BLaER1 treated with 17β-estradiol and CSF1 and Interleukin-3, amounts not matched to agents 10 nM and 100 nM (cell line): ENCODE data around the gene RNASEH1.
"Not testable (repeated sequence)": the region's sequence is repeated elsewhere in the genome, so short reads cannot be mapped to it uniquely, and the experiment has no call there.

ENCODE experiments used
- H3K27ac ChIP-seq, 11 experiments: shearing (Covaris generic); formaldehyde crosslinking; 2 replicates each; pipeline ENCODE4 v1.8.1; 2022
- H3K27me3 ChIP-seq, 11 experiments: shearing (Covaris generic); formaldehyde crosslinking; 2 replicates each; pipeline ENCODE4 v1.8.1; 2022
- H3K36me3 ChIP-seq, 11 experiments: shearing (Covaris generic); formaldehyde crosslinking; 2 replicates each; pipeline ENCODE4 v1.8.1; 2022
- H3K4me1 ChIP-seq, 10 experiments: shearing (Covaris generic); formaldehyde crosslinking; 2 replicates each; pipeline ENCODE4 v1.8.1; 2022
- H3K4me2 ChIP-seq, 11 experiments: shearing (Covaris generic); formaldehyde crosslinking; 2 replicates each; pipeline ENCODE4 v1.8.1; 2022
- H3K4me3 ChIP-seq, 10 experiments: shearing (Covaris generic); formaldehyde crosslinking; 2 replicates each; pipeline ENCODE4 v1.8.1; 2022
- H3K9ac ChIP-seq, 11 experiments: shearing (Covaris generic); formaldehyde crosslinking; 2 replicates each; pipeline ENCODE4 v1.8.1; 2022
- H3K9me3 ChIP-seq, 11 experiments: shearing (Covaris generic); formaldehyde crosslinking; replicated peaks in 1 of 11; 2 replicates each; pipeline ENCODE4 v1.8.1; 2022
- H4K20me1 ChIP-seq, 11 experiments: shearing (Covaris generic); formaldehyde crosslinking; 2 replicates each; pipeline ENCODE4 v1.8.1; 2022
- Cebpa-rat ChIP-seq, 11 experiments: shearing (Covaris generic); IDR thresholded peaks; 2 replicates each; pipeline ENCODE4 v1.8.1; 2022

Gene RNASEH1

DNA sequence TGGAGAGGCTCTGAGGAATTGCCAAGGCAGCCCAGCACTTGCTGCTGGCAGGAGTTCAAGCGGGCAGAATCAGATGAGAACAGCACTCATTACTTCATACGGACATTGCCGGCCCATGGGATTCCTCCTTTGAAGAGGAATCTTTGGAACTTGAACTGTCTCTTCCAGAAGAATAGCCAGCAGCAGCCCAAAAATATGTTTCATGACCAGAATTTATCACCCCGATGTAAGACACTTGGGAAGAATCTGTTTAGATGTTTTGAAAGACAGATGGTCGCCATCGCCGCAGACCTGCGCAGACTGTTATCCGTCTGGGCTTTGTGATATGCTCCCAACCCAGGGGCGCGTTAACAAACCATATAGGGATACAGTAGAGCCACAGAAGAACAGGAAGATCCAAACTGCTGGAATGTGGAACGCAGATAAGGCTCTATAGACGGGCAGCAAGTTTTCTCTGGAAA lies 35.1 kb downstream of the RNASEH1 start:
- no peak for TF ChIP-seq Cebpa-rat (IDR thresholded peaks at IDR 0.05)
- Histone ChIP-seq H3K4me3 (no peak overlapping the region), H3K27ac (peak overlapping the region in 1 of 11 experiments; percentile 35; a peak in 3 of 22 replicates), H3K36me3 (no peaks in the 10 kb centered on the region), H3K9me3 (no peaks in the 10 kb centered on the region), H3K4me1 (peaks cover 12 to 53% (median 23%) of the 10 kb centered on the region in 10 experiments), H3K27me3 (no peaks in the 10 kb centered on the region), H3K4me2 (peak overlapping the region in 4 of 11 experiments; percentile 57 to 85 (median 68); a peak in 7 of 22 replicates), H4K20me1 (no peaks in the 10 kb centered on the region), H3K9ac (no peak overlapping the region)

DNA sequence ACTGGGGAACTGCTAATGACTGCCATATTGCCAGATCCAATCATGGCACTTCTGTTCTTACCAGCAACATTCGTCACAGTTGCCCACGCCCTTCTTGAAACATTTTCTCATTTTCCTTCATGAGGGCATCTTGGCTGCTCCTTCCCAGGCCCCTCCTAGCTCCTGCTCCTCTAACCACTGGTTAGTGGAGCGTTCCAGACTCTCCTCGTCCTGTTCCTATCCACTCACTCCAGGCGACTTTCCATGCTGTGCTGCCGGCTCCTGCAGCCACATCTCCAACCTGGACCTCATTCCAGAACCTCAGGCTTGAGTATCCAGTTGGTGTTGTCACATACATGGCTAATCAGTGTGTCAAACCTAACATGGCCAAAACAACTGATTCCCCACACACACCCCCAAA lies 37.5 kb downstream of the RNASEH1 start:
- peaks cover 7 to 16% (median 13%) of the 10 kb centered on the region in 11 experiments; a peak in 21 of 22 replicates for H3K9me3 ChIP-seq
- H3K9ac ChIP-seq, result no peak overlapping the region
- peak overlapping the region in 6 of 10 experiments; percentile 69 to 89 (median 78); a peak in 10 of 20 replicates for H3K4me3 ChIP-seq
- H3K4me2 ChIP-seq, result peak overlapping the region; percentile 74 to 97 (median 93)
- peaks cover 0 to 20% (median 18%) of the 10 kb centered on the region in 11 experiments; a peak in 20 of 22 replicates for H3K36me3 ChIP-seq
- no peak for TF ChIP-seq Cebpa-rat (IDR thresholded peaks at IDR 0.05)
- no peaks in the 10 kb centered on the region for H4K20me1 ChIP-seq
- peaks cover 20 to 61% (median 30%) of the 10 kb centered on the region in 10 experiments for H3K4me1 ChIP-seq
- H3K27me3 ChIP-seq, result no peaks in the 10 kb centered on the region
- H3K27ac ChIP-seq, result no peak overlapping the region

DNA sequence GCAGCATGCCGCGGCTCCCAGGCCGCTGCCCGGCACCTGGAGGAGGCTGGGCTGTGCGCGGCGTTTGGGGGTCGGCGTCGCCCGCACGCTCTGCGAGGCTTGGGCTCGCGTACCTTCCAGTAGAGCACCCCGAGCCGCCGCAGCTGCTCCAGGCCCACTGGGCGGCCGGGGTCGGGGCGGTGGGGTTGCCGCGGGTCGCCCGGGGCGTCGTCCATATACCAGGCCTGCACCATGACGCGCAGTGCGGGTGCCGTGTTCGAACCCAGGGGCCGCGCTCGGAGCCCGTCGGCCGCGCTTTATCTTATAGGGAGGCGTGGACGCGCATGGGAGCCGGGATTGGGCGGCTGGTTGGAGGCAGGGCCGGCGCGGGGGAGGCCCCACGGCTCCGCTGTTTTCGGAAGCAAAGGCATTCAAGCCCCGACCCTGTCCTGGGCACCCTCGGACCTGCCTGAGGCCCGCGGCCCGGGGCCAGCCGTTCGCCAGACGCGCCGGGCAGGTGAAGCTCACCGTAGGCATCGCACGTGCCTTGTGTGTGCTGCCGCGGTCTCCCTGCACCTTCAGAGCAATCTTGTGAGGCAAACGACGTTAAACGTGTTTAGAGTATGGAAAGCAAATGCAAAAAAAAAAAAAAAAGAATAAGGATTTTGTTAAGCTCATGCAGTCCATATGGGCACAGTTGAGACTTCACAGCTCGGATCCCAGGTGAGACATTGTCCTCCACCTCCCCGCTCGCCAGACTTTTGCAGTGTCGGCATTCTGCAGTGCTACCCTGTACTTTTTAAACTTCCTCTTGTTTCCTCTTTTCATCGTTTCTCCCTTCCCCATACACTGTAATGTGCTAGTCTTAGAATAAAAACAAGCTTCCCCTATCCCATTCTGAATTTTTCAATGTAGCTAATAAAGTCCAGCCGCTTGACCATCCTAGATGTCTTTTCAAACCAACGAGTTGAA lies 38.6 kb downstream of the RNASEH1 start, which contains the start of gene ADI1:
TSS of gene ADI1 (minus strand) at position 277 of the 951 bp plus-strand sequence. CDS start at position 233, 44 bp downstream.
- Histone ChIP-seq H3K4me3 (peak within 1 kb of the TSS; percentile 76 to 91 (median 80)), H3K9ac (peak within 1 kb of the TSS; percentile 86 to 94 (median 91)), H3K36me3 (peaks cover 0 to 31% (median 25%) of the 10 kb centered on the region in 11 experiments; a peak in 20 of 22 replicates), H3K27ac (peak within 1 kb of the TSS; percentile 82 to 97 (median 91)), H3K4me2 (peak within 1 kb of the TSS; percentile 92 to 99 (median 95)), H3K9me3 (peaks cover 18 to 27% (median 24%) of the 10 kb centered on the region in 11 experiments; a peak in 21 of 22 replicates), H3K27me3 (no peaks in the 10 kb centered on the region), H4K20me1 (no peaks in the 10 kb centered on the region), H3K4me1 (peaks cover 20 to 53% (median 30%) of the 10 kb centered on the region in 10 experiments)
- TF ChIP-seq Cebpa-rat (IDR thresholded peaks at IDR 0.05), result no peak

DNA sequence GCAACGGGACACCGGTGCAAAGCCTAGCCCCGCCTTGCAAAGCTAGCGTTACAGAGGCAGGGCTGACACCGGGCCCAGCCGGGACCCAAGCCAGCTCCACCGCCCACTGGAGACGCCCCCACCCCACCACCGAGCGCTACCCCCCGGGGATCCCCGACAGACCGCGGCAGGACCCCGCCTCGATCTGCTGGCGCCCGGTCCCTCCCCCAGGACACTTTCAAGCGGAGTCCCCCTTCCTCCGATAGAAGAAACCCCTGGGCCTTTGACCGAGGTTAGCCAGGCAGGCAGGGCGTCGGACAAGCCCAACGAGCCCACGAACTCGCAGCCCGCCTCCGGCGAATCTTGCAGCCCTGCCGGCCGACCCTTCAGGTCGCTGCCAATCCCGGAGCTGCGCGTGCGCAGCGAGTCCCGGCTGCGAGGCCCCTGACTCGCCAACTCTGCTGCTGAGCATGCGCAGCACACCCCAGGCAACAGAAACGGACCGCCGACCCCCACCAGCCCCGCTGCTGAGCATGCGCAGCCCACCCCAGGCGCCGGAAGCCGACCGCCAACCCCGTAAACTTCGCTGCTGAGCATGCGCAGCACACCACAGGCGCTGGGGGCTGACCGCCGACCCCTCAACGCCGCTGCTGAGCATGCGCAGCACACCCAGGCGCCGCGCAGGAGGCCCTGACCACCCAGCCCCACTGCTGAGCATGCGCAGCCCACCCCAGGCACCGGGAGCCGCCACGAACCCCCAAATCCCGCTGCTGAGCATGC lies 39.5 kb downstream of the RNASEH1 start:
- peak overlapping the region; percentile 76 to 91 (median 80) for H3K4me3 ChIP-seq
- peak overlapping the region; percentile 86 to 94 (median 91) for H3K9ac ChIP-seq
- TF ChIP-seq Cebpa-rat (IDR thresholded peaks at IDR 0.05), result no peak
- peaks cover 26 to 35% (median 32%) of the 10 kb centered on the region in 11 experiments; a peak in 21 of 22 replicates for H3K9me3 ChIP-seq
- no peaks in the 10 kb centered on the region for H4K20me1 ChIP-seq
- H3K27ac ChIP-seq, result peak overlapping the region; percentile 82 to 97 (median 91)
- H3K4me1 ChIP-seq, result peaks cover 22 to 44% (median 31%) of the 10 kb centered on the region in 10 experiments
- H3K36me3 ChIP-seq, result peaks cover 6 to 40% (median 32%) of the 10 kb centered on the region in 11 experiments; a peak in 21 of 22 replicates
- no peaks in the 10 kb centered on the region for H3K27me3 ChIP-seq
- H3K4me2 ChIP-seq, result peak overlapping the region; percentile 92 to 99 (median 95)

DNA sequence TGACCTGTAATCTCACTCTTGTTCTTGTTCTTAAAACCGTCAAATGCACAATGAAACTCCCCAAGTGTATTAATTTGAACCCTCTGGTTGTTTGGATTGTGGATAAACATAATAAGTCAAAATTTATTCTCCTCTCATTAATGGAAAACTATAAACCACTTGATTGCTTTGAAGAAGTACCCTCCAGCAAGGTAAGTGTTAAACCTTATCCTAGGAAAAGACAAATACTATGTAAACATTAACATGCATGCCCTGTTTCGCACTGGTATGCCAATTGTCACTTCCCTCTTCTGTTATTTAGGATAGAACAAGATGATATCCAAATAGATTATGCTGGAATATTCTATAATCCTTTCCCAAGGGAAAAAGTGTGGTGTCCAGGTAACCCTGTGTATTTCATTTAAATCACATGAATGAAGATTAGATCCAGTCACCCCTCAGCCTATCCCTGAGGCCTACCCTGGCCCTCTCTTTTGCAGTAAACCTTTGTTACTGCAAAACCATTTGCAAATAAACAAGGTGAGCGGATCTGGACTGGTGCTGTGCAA lies 40.1 kb downstream of the RNASEH1 start:
- H3K4me3 ChIP-seq, result peak overlapping the region; percentile 76 to 91 (median 80)

DNA sequence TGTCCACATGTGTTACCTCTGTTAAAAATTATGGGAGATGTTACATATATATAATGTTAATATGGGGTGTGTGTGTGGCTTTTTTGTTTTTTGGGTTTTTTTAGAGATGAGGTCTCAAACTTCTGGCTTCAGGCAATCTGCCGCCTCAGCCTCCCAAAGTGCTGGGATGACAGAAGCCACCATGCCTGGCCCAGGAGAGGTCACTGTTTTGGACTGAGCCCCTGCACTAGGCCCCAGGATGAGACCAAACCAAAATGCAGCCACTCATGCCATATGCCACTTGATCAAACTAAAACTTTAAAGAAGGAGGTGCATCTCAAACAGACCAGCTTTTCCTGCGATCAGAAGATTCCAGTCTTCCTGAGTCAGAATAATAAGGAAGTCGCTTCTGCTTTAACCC lies 41.3 kb downstream of the RNASEH1 start:
- Histone ChIP-seq H3K27ac (no peak overlapping the region), H3K4me3 (no peak overlapping the region), H3K36me3 (peaks cover 24 to 58% (median 51%) of the 10 kb centered on the region in 11 experiments), H3K9me3 (peaks cover 38 to 54% (median 51%) of the 10 kb centered on the region in 11 experiments), H3K27me3 (no peaks in the 10 kb centered on the region), H3K4me1 (peaks cover 23 to 40% (median 32%) of the 10 kb centered on the region in 10 experiments), H4K20me1 (no peaks in the 10 kb centered on the region), H3K9ac (no peak overlapping the region), H3K4me2 (no peak overlapping the region)
- TF ChIP-seq Cebpa-rat (IDR thresholded peaks at IDR 0.05), result no peak

More for the DNA sequence above, 40.1 kb downstream of the RNASEH1 start:
- Histone ChIP-seq H4K20me1 (no peaks in the 10 kb centered on the region), H3K27ac (peak overlapping the region; percentile 72 to 97 (median 88)), H3K4me2 (peak overlapping the region; percentile 88 to 99 (median 94)), H3K27me3 (no peaks in the 10 kb centered on the region), H3K36me3 (peaks cover 13 to 46% (median 39%) of the 10 kb centered on the region in 11 experiments), H3K4me1 (peaks cover 25 to 39% (median 37%) of the 10 kb centered on the region in 10 experiments), H3K9me3 (peaks cover 29 to 42% (median 39%) of the 10 kb centered on the region in 11 experiments; a peak in 21 of 22 replicates), H3K9ac (peak overlapping the region; percentile 86 to 94 (median 91))
- no peak for TF ChIP-seq Cebpa-rat (IDR thresholded peaks at IDR 0.05)

DNA sequence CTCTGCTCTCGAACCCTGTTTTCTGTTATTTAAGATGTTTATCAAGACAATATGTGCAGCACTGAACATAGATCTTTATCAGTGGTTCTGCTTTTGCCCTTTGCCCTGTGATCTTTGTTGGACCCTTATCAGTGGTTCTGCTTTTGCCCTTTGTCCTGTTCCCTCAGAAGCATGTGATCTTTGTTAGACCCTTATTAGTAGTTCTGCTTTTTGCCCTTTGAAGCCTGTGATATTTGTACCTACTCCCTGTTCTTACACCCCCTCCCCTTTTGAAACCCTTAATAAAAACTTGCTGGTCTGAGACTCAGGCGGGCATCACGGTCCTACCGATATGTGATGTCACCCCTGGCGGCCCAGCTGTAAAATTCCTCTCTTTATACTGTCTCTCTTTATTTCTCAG lies 42.7 kb downstream of the RNASEH1 start:
- H3K4me1 ChIP-seq, result peaks cover 13 to 38% (median 26%) of the 10 kb centered on the region in 10 experiments
- not testable (repeated sequence) for H3K4me3 ChIP-seq, H3K9ac ChIP-seq, H3K27ac ChIP-seq, H3K4me2 ChIP-seq, H3K27me3 ChIP-seq, H4K20me1 ChIP-seq
- H3K9me3 ChIP-seq, result peaks cover 51 to 67% (median 65%) of the 10 kb centered on the region in 11 experiments
- peaks cover 38 to 72% (median 65%) of the 10 kb centered on the region in 11 experiments for H3K36me3 ChIP-seq
